Activated naive CD4-positive, alpha-beta T cell treated with anti-CD3 and anti-CD28 coated beads, Interleukin-2, amount 50 U/mL, for 24 hours (primary cell): ENCODE measurements around the gene INO80.

Source experiments
- H3K27ac Mint-ChIP-seq: one replicate; pipeline ENCODE4 v1.8.0; 2021; ENCODE audit warnings: mild to moderate bottlenecking, mixed read lengths
- H3K27me3 Mint-ChIP-seq: one replicate; pipeline ENCODE4 v1.8.0; 2021; ENCODE audit warnings: mixed read lengths
- H3K36me3 Mint-ChIP-seq: one replicate; pipeline ENCODE4 v1.8.0; 2021; ENCODE audit warnings: mixed read lengths
- H3K4me1 Mint-ChIP-seq: one replicate; pipeline ENCODE4 v1.8.0; 2021; ENCODE audit warnings: mixed read lengths
- H3K4me3 Mint-ChIP-seq: one replicate; pipeline ENCODE4 v1.8.0; 2021; ENCODE audit warnings: mild to moderate bottlenecking, mixed read lengths
- H3K9me3 Mint-ChIP-seq: one replicate; pipeline ENCODE4 v1.8.0; 2021; ENCODE audit warnings: mixed read lengths

Gene INO80

DNA sequence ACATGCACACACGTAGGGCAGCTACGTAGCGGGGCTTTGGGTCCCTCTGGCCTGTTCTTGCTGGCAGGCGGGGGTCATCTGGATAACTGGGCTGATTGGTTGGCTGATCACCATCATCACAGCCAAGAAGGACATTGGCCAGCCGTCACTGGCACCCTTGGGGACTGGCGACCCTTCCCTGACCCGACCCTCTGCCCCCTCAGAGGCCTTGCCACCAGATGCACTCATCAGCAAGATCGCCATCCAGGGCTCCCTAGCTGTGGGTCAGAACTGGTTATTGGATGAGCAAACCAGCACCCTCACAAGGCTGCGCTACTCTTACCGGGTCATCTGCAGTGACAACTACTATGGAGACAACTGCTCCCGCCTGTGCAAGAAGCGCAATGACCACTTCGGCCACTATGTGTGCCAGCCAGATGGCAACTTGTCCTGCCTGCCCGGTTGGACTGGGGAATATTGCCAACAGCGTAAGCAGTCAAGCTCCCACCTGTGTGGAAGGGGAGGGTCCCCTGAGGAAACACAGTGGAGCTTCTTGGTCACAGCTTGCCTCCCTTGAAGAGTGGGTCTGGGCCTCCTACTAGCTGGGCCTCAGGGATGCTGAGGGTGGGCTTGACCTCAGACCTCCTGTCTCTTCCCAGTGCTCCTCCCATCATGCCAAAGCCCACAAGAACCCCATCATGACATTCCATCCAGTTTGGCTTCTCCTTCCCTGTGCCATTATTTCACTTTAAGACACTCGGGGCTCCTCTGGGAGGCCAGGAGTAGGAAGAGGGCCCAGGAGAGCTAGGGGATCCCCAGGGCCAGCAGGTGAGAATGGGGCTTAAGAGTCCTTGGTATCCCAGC lies 184.6 kb downstream of the INO80 start:
- H3K9me3 Mint-ChIP-seq = no peaks in the 10 kb centered on the region
- no peak overlapping the region for H3K27ac Mint-ChIP-seq
- no peaks in the 10 kb centered on the region for H3K36me3 Mint-ChIP-seq
- peaks cover 33% of the 10 kb centered on the region for H3K27me3 Mint-ChIP-seq
- peaks cover 34% of the 10 kb centered on the region for H3K4me1 Mint-ChIP-seq
- H3K4me3 Mint-ChIP-seq = peak overlapping the region; percentile 73

GRCh38 chr15:40930430-40931299 lies 185.4 kb downstream of the INO80 start:
- Mint-ChIP-seq H3K4me3 (peak overlapping the region; percentile 73), H3K4me1 (peaks cover 36% of the 10 kb centered on the region), H3K9me3 (no peaks in the 10 kb centered on the region), H3K27ac (no peak overlapping the region), H3K36me3 (no peaks in the 10 kb centered on the region), H3K27me3 (peaks cover 34% of the 10 kb centered on the region)

- Mint-ChIP-seq H3K9me3 (no peaks in the 10 kb centered on the region), H3K4me3 (peak overlapping the region; percentile 73), H3K27me3 (peaks cover 38% of the 10 kb centered on the region), H3K4me1 (peaks cover 40% of the 10 kb centered on the region), H3K36me3 (no peaks in the 10 kb centered on the region), H3K27ac (no peak overlapping the region)
Observed at GRCh38 chr15:40929660-40930429, 186.2 kb downstream of the INO80 start.
